A204.1 (cell line): ENCODE measurements around the gene ACOT7.
"Not testable (repeated sequence)": the region's sequence is repeated elsewhere in the genome, so short reads cannot be mapped to it uniquely, and the experiment has no call there.

ENCODE experiments used
- FAIRE-seq: peaks from 2 replicates; lab custom pipeline; 2012; peaks lifted over from hg19 to GRCh38; lab: Jason Lieb, UNC

The ACOT7 gene

GRCh38 chr1:6307682-6308081 lies 85.9 kb downstream of the ACOT7 start:
- FAIRE-seq = not testable (repeated sequence)

- no peak for FAIRE-seq
Observed at GRCh38 chr1:6307099-6307498, 86.5 kb downstream of the ACOT7 start.

GRCh38 chr1:6303397-6304012 lies 90.1 kb downstream of the ACOT7 start:
- no peak for FAIRE-seq

- FAIRE-seq = no peak
Observed at GRCh38 chr1:6302568-6302967, 91.0 kb downstream of the ACOT7 start.

GRCh38 chr1:6301526-6301925 lies 92.0 kb downstream of the ACOT7 start:
- FAIRE-seq = no peak

- FAIRE-seq = no peak
Observed at GRCh38 chr1:6300342-6301048, 93.1 kb downstream of the ACOT7 start.

- FAIRE-seq = no peak
Observed at GRCh38 chr1:6299557-6300165, 93.9 kb downstream of the ACOT7 start.

GRCh38 chr1:6298940-6299465 lies 94.6 kb downstream of the ACOT7 start:
- FAIRE-seq = no peak

- no peak for FAIRE-seq
Observed at GRCh38 chr1:6298530-6298929, 95.0 kb downstream of the ACOT7 start.

- no peak for FAIRE-seq
Observed at GRCh38 chr1:6295910-6296309, 97.7 kb downstream of the ACOT7 start.

GRCh38 chr1:6294890-6295556 lies 98.5 kb downstream of the ACOT7 start:
- FAIRE-seq = no peak

GRCh38 chr1:6294080-6294889 lies 99.3 kb downstream of the ACOT7 start:
- no peak for FAIRE-seq

GRCh38 chr1:6292102-6292501 lies 101.5 kb downstream of the ACOT7 start:
- FAIRE-seq = no peak

GRCh38 chr1:6288665-6289064 lies 104.9 kb downstream of the ACOT7 start:
- FAIRE-seq = no peak

GRCh38 chr1:6288026-6288425 lies 105.5 kb downstream of the ACOT7 start:
- no peak for FAIRE-seq

GRCh38 chr1:6287431-6287886 lies 106.1 kb downstream of the ACOT7 start:
- no peak for FAIRE-seq

GRCh38 chr1:6287029-6287428 lies 106.5 kb downstream of the ACOT7 start:
- FAIRE-seq = no peak

GRCh38 chr1:6286266-6286665 lies 107.3 kb downstream of the ACOT7 start:
- no peak for FAIRE-seq

- no peak for FAIRE-seq
Observed at GRCh38 chr1:6285336-6285735, 108.2 kb downstream of the ACOT7 start.

GRCh38 chr1:6282577-6283270 lies 110.8 kb downstream of the ACOT7 start:
- FAIRE-seq = no peak
